PFSK-1 (cell line): ENCODE results near the gene DIPK1B.

Experiments used
- FOXP2 ChIP-seq: optimal IDR thresholded peaks from 2 replicates; pipeline ENCODE3; 2011; ENCODE audit warnings: borderline replicate concordance, control low read depth, inconsistent platforms; ENCODE audit not compliant: insufficient read depth; ENCODE audit errors: extremely low read length, extremely low read depth
- POLR2AphosphoS5 ChIP-seq: IDR thresholded peaks from 2 replicates; pipeline ENCODE4 v1.6.1; 2012; ENCODE audit warnings: low read depth, mild to moderate bottlenecking, control low read depth, low read length, moderate library complexity
- REST ChIP-seq, 2 experiments: IDR thresholded peaks; 2 replicates each; pipeline versions ENCODE4 v1.6.1 to v1.8.0; 2011 to 2012; ENCODE audit warnings: low read depth in 2 of 2, low read length in 2 of 2, control low read depth in 1 of 2, inconsistent platforms in 1 of 2, mild to moderate bottlenecking in 1 of 2, moderate library complexity in 1 of 2; ENCODE audit not compliant: insufficient read depth in 1 of 2
- SIN3A ChIP-seq: IDR thresholded peaks from 2 replicates; pipeline ENCODE4 v1.6.1; 2012; ENCODE audit warnings: mild to moderate bottlenecking, low read length, moderate library complexity, borderline replicate concordance; ENCODE audit not compliant: insufficient read depth
- TAF1 ChIP-seq: IDR thresholded peaks from 2 replicates; pipeline ENCODE4 v1.6.1; 2012; ENCODE audit warnings: low read length, control low read depth, borderline replicate concordance; ENCODE audit not compliant: insufficient read depth

The DIPK1B gene

GRCh38 chr9:136701668-136702053, 10.7 kb upstream of the DIPK1B start:
- TF ChIP-seq TAF1: no peak
- TF ChIP-seq SIN3A: no peak
- no peak for TF ChIP-seq REST (IDR thresholded peaks at IDR 0.05; ENCODE audit: insufficient read depth in 1 of 2, low read depth in 2 of 2, low read length in 2 of 2)
- TF ChIP-seq FOXP2: no peak
- no peak for TF ChIP-seq POLR2AphosphoS5

- TF ChIP-seq REST (IDR thresholded peaks at IDR 0.05; ENCODE audit: insufficient read depth in 1 of 2, low read depth in 2 of 2, low read length in 2 of 2) (no peak), FOXP2 (no peak), SIN3A (no peak), TAF1 (no peak), POLR2AphosphoS5 (no peak)
Measured at GRCh38 chr9:136703276-136703860, 9.0 kb upstream of the DIPK1B start.

GRCh38 chr9:136705564-136705963, 6.8 kb upstream of the DIPK1B start:
- no peak for TF ChIP-seq POLR2AphosphoS5
- TF ChIP-seq SIN3A: no peak
- TF ChIP-seq REST (IDR thresholded peaks at IDR 0.05; ENCODE audit: insufficient read depth in 1 of 2, low read depth in 2 of 2, low read length in 2 of 2): no peak
- TF ChIP-seq TAF1: no peak
- TF ChIP-seq FOXP2: no peak

GRCh38 chr9:136707011-136707410, 5.4 kb upstream of the DIPK1B start:
- TF ChIP-seq POLR2AphosphoS5 (no peak), SIN3A (no peak), TAF1 (no peak), FOXP2 (no peak), REST (IDR thresholded peaks at IDR 0.05; ENCODE audit: insufficient read depth in 1 of 2, low read depth in 2 of 2, low read length in 2 of 2) (no peak)

- TF ChIP-seq SIN3A (no peak), POLR2AphosphoS5 (no peak), FOXP2 (no peak)
Measured at GRCh38 chr9:136707849-136708517, 4.4 kb upstream of the DIPK1B start.
